Uterus (tissue), 4 donors: ENCODE results near the gene CUL4A. TPM values are rescaled to one million over a fixed set of nuclear protein-coding genes. Genes with fewer than 3 reads are reported as not detected.

ENCODE experiments used
- DNase-seq, 2 donors: peaks; one replicate each; pipeline ENCODE4 v3.0.0-alpha.2; 2019 to 2020
- H3K27ac ChIP-seq, 2 donors: fragments of 200-600 bp; sonication (generic); 1 replicate in 1 of 2; 2 replicates in 1 of 2; pipeline ENCODE4 v1.5.1; 2016 to 2018
- H3K27me3 ChIP-seq, 2 donors: fragments of 200-600 bp; sonication (generic); one replicate each; pipeline ENCODE4 v1.5.1; 2018 to 2019; ENCODE audit warnings: control low read depth in 1 of 2
- H3K36me3 ChIP-seq, 2 donors: fragments of 200-600 bp; sonication (generic); one replicate each; pipeline ENCODE4 v1.5.1; 2019; ENCODE audit warnings: control low read depth in 1 of 2
- H3K4me1 ChIP-seq, 2 donors: fragments of 200-600 bp; sonication (generic); one replicate each; pipeline ENCODE4 v1.5.1; 2018 to 2019; ENCODE audit warnings: control low read depth in 1 of 2
- H3K4me3 ChIP-seq, 2 donors: fragments of 200-600 bp; sonication (generic); 1 replicate in 1 of 2; 2 replicates in 1 of 2; pipeline ENCODE4 v1.5.1; 2018 to 2019; ENCODE audit warnings: mild to moderate bottlenecking in 1 of 2
- H3K9me3 ChIP-seq, 2 donors: fragments of 200-600 bp; sonication (generic); one replicate each; pipeline ENCODE4 v1.5.1; 2019; ENCODE audit warnings: control low read depth in 1 of 2
- POLR2A ChIP-seq, 2 donors: fragments of 450-650 bp; IDR thresholded peaks; one replicate each; pipeline ENCODE4 v1.6.1; 2016; ENCODE audit warnings: antibody characterized with exemption in 2 of 2, mild to moderate bottlenecking in 1 of 2, moderate library complexity in 1 of 2
- intact Hi-C: fragments of 100-400 bp; cut with DNase I; formaldehyde crosslinking; loops from one replicate; pipeline ENCODE4 v1.15.1; 2023; ENCODE audit warnings: low total_unique reads
- total RNA-seq, 4 donors: library from RNA; depleted of rRNA in 3 of 4; stranded (reverse); fragments of >200 nt in 3 of 4; gene quantifications; one replicate each; pipeline versions ENCODE4 v1.1.0 to v1.2.4, GENCODE V29; 2014 to 2023
- TF ChIP-seq, protein P1 (sequence below), 4 experiments: fragments of 200-600 bp in 2 of 4; fragments of 450-650 bp in 2 of 4; sonication (generic) in 2 of 4; IDR thresholded peaks; one replicate each; pipeline ENCODE4 v1.5.1; 2016 to 2019; ENCODE audit warnings: antibody characterized with exemption in 4 of 4, mild to moderate bottlenecking in 2 of 4, moderate library complexity in 1 of 4
- donor health status: DM: yes; HTN: yes; CAD: no.

The CUL4A gene
- total RNA-seq, 4 donors from 2014 or later: 34.3 to 110 (median 66.1) TPM

DNA sequence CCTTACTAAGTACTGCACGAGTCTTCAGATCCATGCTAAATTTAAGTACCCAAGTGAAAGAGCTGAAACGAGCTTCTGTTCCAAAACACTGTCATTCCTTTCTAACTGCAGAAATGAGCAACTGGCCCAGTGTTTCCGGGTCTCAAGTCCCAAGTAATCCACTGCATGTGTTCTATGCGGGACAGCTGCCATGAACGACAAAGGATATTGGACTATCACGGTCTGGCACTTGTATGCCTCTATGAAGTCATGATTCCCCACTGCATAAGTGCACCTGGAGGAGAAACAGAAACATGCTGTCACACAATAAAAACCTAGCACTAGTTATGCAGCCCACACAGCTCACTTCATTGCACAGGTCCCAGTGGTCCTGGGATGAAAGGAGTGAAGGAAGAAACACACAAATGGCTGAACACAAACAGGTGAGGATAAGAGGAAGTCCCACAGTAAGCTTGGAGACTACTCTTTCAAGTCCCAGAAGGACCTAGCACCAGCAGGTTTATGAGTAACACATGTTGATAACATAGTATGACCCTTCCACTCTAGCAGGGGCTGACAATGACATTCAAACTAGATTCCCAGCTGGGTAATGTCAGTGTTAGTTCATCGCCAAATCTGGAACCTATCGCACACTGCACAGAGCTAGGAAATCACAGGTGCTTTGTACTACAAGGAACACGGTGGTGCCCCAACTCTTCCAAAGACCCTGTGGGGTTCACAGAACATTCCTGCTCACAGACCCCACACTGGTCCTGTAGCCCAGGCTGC lies 12.3 kb upstream of the CUL4A start:
- TF ChIP-seq, protein P1, sequence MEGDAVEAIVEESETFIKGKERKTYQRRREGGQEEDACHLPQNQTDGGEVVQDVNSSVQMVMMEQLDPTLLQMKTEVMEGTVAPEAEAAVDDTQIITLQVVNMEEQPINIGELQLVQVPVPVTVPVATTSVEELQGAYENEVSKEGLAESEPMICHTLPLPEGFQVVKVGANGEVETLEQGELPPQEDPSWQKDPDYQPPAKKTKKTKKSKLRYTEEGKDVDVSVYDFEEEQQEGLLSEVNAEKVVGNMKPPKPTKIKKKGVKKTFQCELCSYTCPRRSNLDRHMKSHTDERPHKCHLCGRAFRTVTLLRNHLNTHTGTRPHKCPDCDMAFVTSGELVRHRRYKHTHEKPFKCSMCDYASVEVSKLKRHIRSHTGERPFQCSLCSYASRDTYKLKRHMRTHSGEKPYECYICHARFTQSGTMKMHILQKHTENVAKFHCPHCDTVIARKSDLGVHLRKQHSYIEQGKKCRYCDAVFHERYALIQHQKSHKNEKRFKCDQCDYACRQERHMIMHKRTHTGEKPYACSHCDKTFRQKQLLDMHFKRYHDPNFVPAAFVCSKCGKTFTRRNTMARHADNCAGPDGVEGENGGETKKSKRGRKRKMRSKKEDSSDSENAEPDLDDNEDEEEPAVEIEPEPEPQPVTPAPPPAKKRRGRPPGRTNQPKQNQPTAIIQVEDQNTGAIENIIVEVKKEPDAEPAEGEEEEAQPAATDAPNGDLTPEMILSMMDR (IDR thresholded peaks at IDR 0.05): no peak
- TF ChIP-seq POLR2A (IDR thresholded peaks at IDR 0.05): no peak
- Histone ChIP-seq H3K27ac (no peak overlapping the region), H3K4me3 (no peak overlapping the region), H3K27me3 (no peaks in the 10 kb centered on the region), H3K4me1 (no peaks in the 10 kb centered on the region), H3K36me3 (no peaks in the 10 kb centered on the region), H3K9me3 (no peaks in the 10 kb centered on the region)
- no peak for DNase-seq
- intact Hi-C loops: no loop called here

DNA sequence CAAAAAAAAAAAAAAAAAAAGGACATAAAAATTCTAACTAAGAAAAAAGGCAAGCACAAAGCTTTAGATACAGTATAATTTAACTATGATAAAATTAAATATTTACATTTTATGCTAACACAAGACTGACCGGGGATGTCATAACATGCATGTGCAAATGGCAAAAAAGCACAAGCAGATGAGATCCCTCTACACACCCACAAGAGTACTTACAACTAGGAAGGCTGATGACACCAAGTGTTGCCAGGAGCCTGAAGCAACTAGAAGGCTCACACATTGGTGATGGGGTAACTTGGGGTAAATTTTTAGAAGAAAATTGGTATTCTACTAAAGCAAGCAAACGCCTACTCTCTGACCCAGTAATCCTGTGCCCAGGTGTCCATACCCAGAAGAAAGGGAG lies 7.6 kb upstream of the CUL4A start:
- no peak for DNase-seq
- H3K27ac ChIP-seq: no peak overlapping the region
- no peaks in the 10 kb centered on the region for H3K4me1 ChIP-seq
- H3K9me3 ChIP-seq: no peaks in the 10 kb centered on the region
- H3K36me3 ChIP-seq: no peaks in the 10 kb centered on the region
- intact Hi-C loops: no loop called here
- TF ChIP-seq, protein P1 (IDR thresholded peaks at IDR 0.05): no peak
- no peak for TF ChIP-seq POLR2A (IDR thresholded peaks at IDR 0.05)
- no peak overlapping the region for H3K4me3 ChIP-seq
- H3K27me3 ChIP-seq: no peaks in the 10 kb centered on the region

GRCh38 chr13:113202912-113203311 lies 6.5 kb upstream of the CUL4A start:
- Histone ChIP-seq H3K9me3 (no peaks in the 10 kb centered on the region), H3K27me3 (no peaks in the 10 kb centered on the region), H3K4me1 (peaks cover 0 to 4% of the 10 kb centered on the region in 2 donors), H3K27ac (no peak overlapping the region), H3K36me3 (no peaks in the 10 kb centered on the region), H3K4me3 (no peak overlapping the region)
- TF ChIP-seq, protein P1 (IDR thresholded peaks at IDR 0.05): no peak
- TF ChIP-seq POLR2A (IDR thresholded peaks at IDR 0.05): no peak
- DNase-seq: no peak
- intact Hi-C loops: no loop called here

- Histone ChIP-seq H3K9me3 (no peaks in the 10 kb centered on the region), H3K27me3 (no peaks in the 10 kb centered on the region), H3K4me1 (peaks cover 0 to 4% of the 10 kb centered on the region in 2 donors), H3K27ac (no peak overlapping the region), H3K36me3 (no peaks in the 10 kb centered on the region), H3K4me3 (no peak overlapping the region)
- intact Hi-C loops: no loop called here
- TF ChIP-seq, protein P1 (IDR thresholded peaks at IDR 0.05): no peak
- no peak for TF ChIP-seq POLR2A (IDR thresholded peaks at IDR 0.05)
- DNase-seq: no peak
Observed at GRCh38 chr13:113203507-113204377, 5.7 kb upstream of the CUL4A start.

DNA sequence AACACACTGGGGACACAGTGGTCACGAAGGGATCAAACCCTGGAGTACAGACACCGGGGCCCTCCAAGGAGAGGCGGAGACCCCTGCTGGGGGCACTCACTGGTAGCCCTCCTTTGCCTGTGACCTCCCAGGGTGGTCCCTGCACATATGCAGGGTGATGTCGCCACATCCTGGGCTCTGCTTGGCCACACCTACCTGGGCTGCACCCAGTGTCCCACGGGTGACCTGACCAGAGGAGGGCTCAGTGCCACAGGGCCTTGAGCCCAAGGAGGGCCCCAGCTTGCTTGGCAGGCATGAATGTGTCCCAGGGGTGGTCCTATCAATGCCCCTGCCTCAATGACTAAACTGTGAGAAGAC lies 5.1 kb upstream of the CUL4A start:
- Histone ChIP-seq H3K27me3 (no peaks in the 10 kb centered on the region), H3K4me3 (no peak overlapping the region), H3K36me3 (no peaks in the 10 kb centered on the region), H3K9me3 (no peaks in the 10 kb centered on the region), H3K27ac (no peak overlapping the region), H3K4me1 (peaks cover 0 to 4% of the 10 kb centered on the region in 2 donors)
- no peak for DNase-seq
- TF ChIP-seq, protein P1 (IDR thresholded peaks at IDR 0.05): no peak
- no peak for TF ChIP-seq POLR2A (IDR thresholded peaks at IDR 0.05)
- intact Hi-C loops: no loop called here
